HepG2 (cell line): ENCODE results near the gene RAB17. TPM values are rescaled to one million over a fixed set of nuclear protein-coding genes. Genes with fewer than 3 reads are reported as not detected.

Experiments used
- BHLHE40 ChIP-seq: IDR thresholded peaks from 2 replicates; pipeline ENCODE4 v1.6.1; 2011; ENCODE audit warnings: low read length, improper control_type of control experiment
- CCDC6 ChIP-seq: sonication (generic); formaldehyde crosslinking; IDR thresholded peaks from 2 replicates; pipeline ENCODE4 v1.8.1; 2022; ENCODE audit warnings: mild to moderate bottlenecking, missing genetic modification reagents, moderate library complexity
- HNF4G ChIP-seq, 2 experiments: sonication (generic) in 1 of 2; formaldehyde crosslinking in 1 of 2; IDR thresholded peaks; 2 replicates each; pipeline versions ENCODE4 v1.4.0 to v1.6.1; 2011 to 2020; ENCODE audit warnings: borderline replicate concordance in 2 of 2, low read depth in 2 of 2, mild to moderate bottlenecking in 2 of 2, low read length in 1 of 2, missing genetic modification reagents in 1 of 2, moderate library complexity in 1 of 2
- IRF2 ChIP-seq: IDR thresholded peaks from 2 replicates; pipeline ENCODE4 v1.6.1; 2018; ENCODE audit warnings: missing genetic modification reagents, missing compliant biosample characterization
- KLF15 ChIP-seq: sonication (generic); formaldehyde crosslinking; IDR thresholded peaks from 2 replicates; pipeline ENCODE4 v1.8.1; 2023; ENCODE audit warnings: borderline replicate concordance, mild to moderate bottlenecking, inconsistent platforms, missing genetic modification reagents, mixed read lengths
- KMT2A ChIP-seq: sonication (generic); formaldehyde crosslinking; IDR thresholded peaks from 2 replicates; pipeline ENCODE4 v1.4.0; 2020; ENCODE audit warnings: missing genetic modification reagents
- SALL1 ChIP-seq: sonication (generic); formaldehyde crosslinking; IDR thresholded peaks from 2 replicates; pipeline ENCODE4 v1.8.0; 2022; ENCODE audit warnings: mild to moderate bottlenecking, missing genetic modification reagents
- SMAD9 ChIP-seq: sonication (generic); formaldehyde crosslinking; IDR thresholded peaks from 2 replicates; pipeline ENCODE4 v1.5.1; 2020; ENCODE audit warnings: mild to moderate bottlenecking, missing genetic modification reagents
- TCF7 ChIP-seq: sonication (generic); IDR thresholded peaks from 2 replicates; pipeline ENCODE4 v1.6.1; 2016; ENCODE audit warnings: antibody characterized with exemption, low read depth
- TSC22D2 ChIP-seq: sonication (generic); formaldehyde crosslinking; IDR thresholded peaks from 2 replicates; pipeline ENCODE4 v1.5.1; 2020; ENCODE audit warnings: missing genetic modification reagents, mild to moderate bottlenecking, borderline replicate concordance
- ZBTB1 ChIP-seq: sonication (generic); formaldehyde crosslinking; IDR thresholded peaks from 2 replicates; pipeline ENCODE4 v1.4.0; 2020; ENCODE audit warnings: missing genetic modification reagents, borderline replicate concordance
- ZBTB20 ChIP-seq: sonication (generic); formaldehyde crosslinking; IDR thresholded peaks from 2 replicates; pipeline ENCODE4 v1.8.1; 2023; ENCODE audit warnings: missing genetic modification reagents, low read depth, mild to moderate bottlenecking, borderline replicate concordance
- ZEB1 ChIP-seq: IDR thresholded peaks from 2 replicates; pipeline ENCODE4 v1.6.1; 2012; ENCODE audit warnings: mild to moderate bottlenecking, low read depth, inconsistent platforms; ENCODE audit not compliant: insufficient replicate concordance
- ZNF253 ChIP-seq: sonication (generic); formaldehyde crosslinking; IDR thresholded peaks from 2 replicates; pipeline ENCODE4 v1.8.0; 2022; ENCODE audit warnings: mild to moderate bottlenecking, missing genetic modification reagents, borderline replicate concordance
- ZNF615 ChIP-seq: sonication (generic); formaldehyde crosslinking; IDR thresholded peaks from 2 replicates; pipeline ENCODE4 v1.5.0; 2020; ENCODE audit warnings: mild to moderate bottlenecking, missing genetic modification reagents, borderline replicate concordance
- polyA plus RNA-seq, 8 experiments: library from polyadenylated mRNA; depleted of rRNA in 3 of 8; stranded (reverse) in 7 of 8; unstranded in 1 of 8; fragments of >200 nt; fragmentation: Illumina TruSeq in 4 of 8; extraction: Trizol in 4 of 8; gene quantifications; 2 replicates each; pipeline versions ENCODE4 v1.2.1 to v1.2.3, GENCODE V29; 2011 to 2016; ENCODE audit warnings: low read depth in 4 of 8, missing spikeins in 1 of 8, mixed read lengths in 1 of 8; ENCODE audit not compliant: insufficient read depth in 1 of 8
- total RNA-seq, 5 experiments: library from RNA; depleted of rRNA; stranded (reverse); fragments of >200 nt; fragmentation: Illumina TruSeq; extraction: Trizol; gene quantifications; 2 replicates each; pipeline ENCODE4 v1.2.3, GENCODE V29; 2016; ENCODE audit warnings: low read depth in 1 of 5
- TF ChIP-seq, protein P1 (sequence below): sonication (generic); formaldehyde crosslinking; IDR thresholded peaks from 2 replicates; pipeline ENCODE4 v1.8.0; 2022; ENCODE audit warnings: mild to moderate bottlenecking, missing genetic modification reagents, borderline replicate concordance
- TF ChIP-seq, protein P2 (sequence below): sonication (generic); formaldehyde crosslinking; IDR thresholded peaks from 2 replicates; pipeline ENCODE4 v1.9.0; 2022; ENCODE audit warnings: missing genetic modification reagents, mild to moderate bottlenecking, borderline replicate concordance
- TF ChIP-seq, protein P3 (sequence below): sonication (generic); formaldehyde crosslinking; IDR thresholded peaks from 2 replicates; pipeline ENCODE4 v1.8.1; 2023; ENCODE audit warnings: missing genetic modification reagents, inconsistent platforms, borderline replicate concordance
- TF ChIP-seq, protein P4 (sequence below): sonication (generic); formaldehyde crosslinking; IDR thresholded peaks from 2 replicates; pipeline ENCODE4 v1.5.0; 2020; ENCODE audit warnings: missing genetic modification reagents, mild to moderate bottlenecking, borderline replicate concordance
- TF ChIP-seq, protein P5 (sequence below): sonication (generic); formaldehyde crosslinking; IDR thresholded peaks from 2 replicates; pipeline ENCODE4 v1.4.0; 2020; ENCODE audit warnings: missing genetic modification reagents

The RAB17 gene
- total and polyA plus RNA-seq, 2 of the 13 experiments (the other 11 are each of a cell fraction or from before 2014, with no cell fraction given): 68.0 to 124 TPM

- TF ChIP-seq, protein P1, sequence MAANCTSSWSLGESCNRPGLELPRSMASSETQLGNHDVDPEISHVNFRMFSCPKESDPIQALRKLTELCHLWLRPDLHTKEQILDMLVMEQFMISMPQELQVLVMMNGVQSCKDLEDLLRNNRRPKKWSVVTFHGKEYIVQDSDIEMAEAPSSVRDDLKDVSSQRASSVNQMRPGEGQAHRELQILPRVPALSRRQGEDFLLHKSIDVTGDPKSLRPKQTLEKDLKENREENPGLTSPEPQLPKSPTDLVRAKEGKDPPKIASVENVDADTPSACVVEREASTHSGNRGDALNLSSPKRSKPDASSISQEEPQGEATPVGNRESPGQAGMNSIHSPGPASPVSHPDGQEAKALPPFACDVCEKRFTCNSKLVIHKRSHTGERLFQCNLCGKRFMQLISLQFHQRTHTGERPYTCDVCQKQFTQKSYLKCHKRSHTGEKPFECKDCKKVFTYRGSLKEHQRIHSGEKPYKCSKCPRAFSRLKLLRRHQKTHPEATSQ: peak; percentile 46; the same call in 1 of the 2 replicates
- TF ChIP-seq ZBTB1 (CRISPR knock-in tag) (no peak; the same call in 1 of the 2 replicates), TCF7 (peak; percentile 2; the same call in 1 of the 2 replicates), BHLHE40 (peak; percentile 97), SMAD9 (CRISPR knock-in tag) (no peak), KMT2A (CRISPR knock-in tag) (0 out of 2 replicates have a peak, but pooled peaks have one; percentile 68), IRF2 (CRISPR knock-in tag) (peak; percentile 88; the same call in 1 of the 2 replicates), HNF4G (IDR thresholded peaks at IDR 0.05; ENCODE audit: borderline replicate concordance, low read depth, low read length) (peak; percentile 100), HNF4G (CRISPR knock-in tag; IDR thresholded peaks at IDR 0.05; ENCODE audit: borderline replicate concordance, low read depth) (peak; percentile 100), CCDC6 (CRISPR knock-in tag) (peak; percentile 67), TSC22D2 (CRISPR knock-in tag) (0 out of 2 replicates have a peak, but pooled peaks have one; percentile 10), ZNF253 (CRISPR knock-in tag) (no peak), KLF15 (peak; percentile 88; the same call in 1 of the 2 replicates), ZBTB20 (CRISPR knock-in tag) (peak; percentile 97), SALL1 (CRISPR knock-in tag) (peak; percentile 98), ZNF615 (CRISPR knock-in tag) (peak; percentile 71), ZEB1 (peak; percentile 100)
- TF ChIP-seq, protein P2, sequence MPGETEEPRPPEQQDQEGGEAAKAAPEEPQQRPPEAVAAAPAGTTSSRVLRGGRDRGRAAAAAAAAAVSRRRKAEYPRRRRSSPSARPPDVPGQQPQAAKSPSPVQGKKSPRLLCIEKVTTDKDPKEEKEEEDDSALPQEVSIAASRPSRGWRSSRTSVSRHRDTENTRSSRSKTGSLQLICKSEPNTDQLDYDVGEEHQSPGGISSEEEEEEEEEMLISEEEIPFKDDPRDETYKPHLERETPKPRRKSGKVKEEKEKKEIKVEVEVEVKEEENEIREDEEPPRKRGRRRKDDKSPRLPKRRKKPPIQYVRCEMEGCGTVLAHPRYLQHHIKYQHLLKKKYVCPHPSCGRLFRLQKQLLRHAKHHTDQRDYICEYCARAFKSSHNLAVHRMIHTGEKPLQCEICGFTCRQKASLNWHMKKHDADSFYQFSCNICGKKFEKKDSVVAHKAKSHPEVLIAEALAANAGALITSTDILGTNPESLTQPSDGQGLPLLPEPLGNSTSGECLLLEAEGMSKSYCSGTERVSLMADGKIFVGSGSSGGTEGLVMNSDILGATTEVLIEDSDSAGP (CRISPR knock-in tag): peak; percentile 96; the same call in 1 of the 2 replicates
- TF ChIP-seq, protein P3, sequence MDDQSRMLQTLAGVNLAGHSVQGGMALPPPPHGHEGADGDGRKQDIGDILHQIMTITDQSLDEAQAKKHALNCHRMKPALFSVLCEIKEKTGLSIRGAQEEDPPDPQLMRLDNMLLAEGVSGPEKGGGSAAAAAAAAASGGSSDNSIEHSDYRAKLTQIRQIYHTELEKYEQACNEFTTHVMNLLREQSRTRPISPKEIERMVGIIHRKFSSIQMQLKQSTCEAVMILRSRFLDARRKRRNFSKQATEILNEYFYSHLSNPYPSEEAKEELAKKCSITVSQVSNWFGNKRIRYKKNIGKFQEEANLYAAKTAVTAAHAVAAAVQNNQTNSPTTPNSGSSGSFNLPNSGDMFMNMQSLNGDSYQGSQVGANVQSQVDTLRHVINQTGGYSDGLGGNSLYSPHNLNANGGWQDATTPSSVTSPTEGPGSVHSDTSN (CRISPR knock-in tag): no peak
- TF ChIP-seq, protein P4, sequence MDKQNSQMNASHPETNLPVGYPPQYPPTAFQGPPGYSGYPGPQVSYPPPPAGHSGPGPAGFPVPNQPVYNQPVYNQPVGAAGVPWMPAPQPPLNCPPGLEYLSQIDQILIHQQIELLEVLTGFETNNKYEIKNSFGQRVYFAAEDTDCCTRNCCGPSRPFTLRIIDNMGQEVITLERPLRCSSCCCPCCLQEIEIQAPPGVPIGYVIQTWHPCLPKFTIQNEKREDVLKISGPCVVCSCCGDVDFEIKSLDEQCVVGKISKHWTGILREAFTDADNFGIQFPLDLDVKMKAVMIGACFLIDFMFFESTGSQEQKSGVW: no peak
- TF ChIP-seq, protein P5, sequence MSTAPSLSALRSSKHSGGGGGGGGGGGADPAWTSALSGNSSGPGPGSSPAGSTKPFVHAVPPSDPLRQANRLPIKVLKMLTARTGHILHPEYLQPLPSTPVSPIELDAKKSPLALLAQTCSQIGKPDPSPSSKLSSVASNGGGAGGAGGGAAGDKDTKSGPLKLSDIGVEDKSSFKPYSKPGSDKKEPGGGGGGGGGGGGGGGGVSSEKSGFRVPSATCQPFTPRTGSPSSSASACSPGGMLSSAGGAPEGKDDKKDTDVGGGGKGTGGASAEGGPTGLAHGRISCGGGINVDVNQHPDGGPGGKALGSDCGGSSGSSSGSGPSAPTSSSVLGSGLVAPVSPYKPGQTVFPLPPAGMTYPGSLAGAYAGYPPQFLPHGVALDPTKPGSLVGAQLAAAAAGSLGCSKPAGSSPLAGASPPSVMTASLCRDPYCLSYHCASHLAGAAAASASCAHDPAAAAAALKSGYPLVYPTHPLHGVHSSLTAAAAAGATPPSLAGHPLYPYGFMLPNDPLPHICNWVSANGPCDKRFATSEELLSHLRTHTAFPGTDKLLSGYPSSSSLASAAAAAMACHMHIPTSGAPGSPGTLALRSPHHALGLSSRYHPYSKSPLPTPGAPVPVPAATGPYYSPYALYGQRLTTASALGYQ: peak; percentile 91; the same call in 1 of the 2 replicates
Measured at GRCh38 chr2:237590272-237591140, at the start of gene RAB17 (continued).
